HL-60 (cell line): ENCODE measurements around the gene ADPRHL1.
"Not testable (repeated sequence)": the region's sequence is repeated elsewhere in the genome, so short reads cannot be mapped to it uniquely, and the experiment has no call there.

Experiments used
- DNase-seq, 2 experiments: peaks; one replicate each; pipeline ENCODE4 v3.0.0-alpha.2; 2010 to 2020; ENCODE audit warnings: low read depth in 1 of 2, low spot score in 1 of 2
- H3K27ac ChIP-seq: fragments of 250-450 bp; sonication (Bioruptor Pico); replicated peaks from 2 replicates; pipeline ENCODE4 v1.5.1; 2020; ENCODE audit warnings: mild to moderate bottlenecking, moderate library complexity
- H3K27me3 ChIP-seq: fragments of 250-450 bp; sonication (Bioruptor Pico); 2 replicates; pipeline ENCODE4 v1.5.1; 2021; ENCODE audit warnings: mild to moderate bottlenecking, moderate library complexity; ENCODE audit not compliant: insufficient read depth, poor library complexity, severe bottlenecking
- H3K4me3 ChIP-seq: replicated peaks from 2 replicates; pipeline ENCODE4 v1.5.1; 2011; ENCODE audit warnings: mild to moderate bottlenecking, control low read depth, low read length; ENCODE audit not compliant: insufficient read depth
- GABPA ChIP-seq: IDR thresholded peaks from 2 replicates; pipeline ENCODE4 v1.6.1; 2012; ENCODE audit warnings: low read depth
- POLR2AphosphoS5 ChIP-seq: IDR thresholded peaks from 2 replicates; pipeline ENCODE4 v1.6.1; 2012; ENCODE audit warnings: low read depth
- SPI1 ChIP-seq: IDR thresholded peaks from 2 replicates; pipeline ENCODE4 v1.6.1; 2012; ENCODE audit warnings: low read depth, mild to moderate bottlenecking, borderline replicate concordance
- TF ChIP-seq, protein P1 (sequence below): IDR thresholded peaks from 2 replicates; pipeline ENCODE4 v1.6.1; 2012; ENCODE audit warnings: low read depth; ENCODE audit not compliant: insufficient replicate concordance
- TF ChIP-seq, protein P2 (sequence below): IDR thresholded peaks from one replicate; pipeline ENCODE4 v1.5.1; 2011; ENCODE audit warnings: low read length, control low read depth, inconsistent platforms; ENCODE audit not compliant: insufficient read depth

Gene ADPRHL1

DNA sequence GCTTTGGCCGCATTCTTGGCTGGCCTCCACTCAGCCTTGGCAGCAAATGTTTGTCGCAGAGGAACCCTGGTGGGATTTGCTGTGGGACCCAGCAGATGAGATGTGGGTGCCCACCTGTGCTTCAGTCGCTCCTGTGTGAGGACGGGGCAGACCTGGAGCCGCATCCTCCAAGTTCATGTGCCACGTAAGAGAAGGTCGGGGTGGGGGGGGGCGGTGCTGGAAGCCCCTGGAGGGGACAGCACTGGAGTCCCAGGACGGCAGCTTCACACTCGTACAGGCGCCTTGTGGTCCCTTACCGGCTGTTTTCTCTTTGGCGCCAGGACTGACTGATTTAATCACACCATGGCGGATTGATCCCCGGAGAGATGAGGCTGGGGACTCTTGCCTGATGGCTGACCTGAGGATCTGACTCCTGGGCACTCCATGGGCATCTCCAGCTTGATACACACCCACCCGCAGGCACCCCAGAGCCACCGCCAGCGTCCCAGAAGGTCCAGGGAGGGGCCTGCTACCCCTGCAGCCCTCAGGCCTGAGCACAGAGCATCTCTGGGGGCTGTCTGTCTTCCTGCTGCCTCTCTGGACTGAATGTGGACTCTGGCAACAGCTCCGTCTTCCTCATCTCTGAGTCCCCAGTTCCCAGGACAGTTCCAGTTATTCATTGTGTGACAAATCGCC, 79.3 kb downstream of the ADPRHL1 start:
- Histone ChIP-seq H3K27me3 (no peaks in the 10 kb centered on the region), H3K4me3 (no peak overlapping the region), H3K27ac (no peak overlapping the region)
- TF ChIP-seq SPI1 (no peak), GABPA (no peak), POLR2AphosphoS5 (no peak)
- TF ChIP-seq, protein P1, sequence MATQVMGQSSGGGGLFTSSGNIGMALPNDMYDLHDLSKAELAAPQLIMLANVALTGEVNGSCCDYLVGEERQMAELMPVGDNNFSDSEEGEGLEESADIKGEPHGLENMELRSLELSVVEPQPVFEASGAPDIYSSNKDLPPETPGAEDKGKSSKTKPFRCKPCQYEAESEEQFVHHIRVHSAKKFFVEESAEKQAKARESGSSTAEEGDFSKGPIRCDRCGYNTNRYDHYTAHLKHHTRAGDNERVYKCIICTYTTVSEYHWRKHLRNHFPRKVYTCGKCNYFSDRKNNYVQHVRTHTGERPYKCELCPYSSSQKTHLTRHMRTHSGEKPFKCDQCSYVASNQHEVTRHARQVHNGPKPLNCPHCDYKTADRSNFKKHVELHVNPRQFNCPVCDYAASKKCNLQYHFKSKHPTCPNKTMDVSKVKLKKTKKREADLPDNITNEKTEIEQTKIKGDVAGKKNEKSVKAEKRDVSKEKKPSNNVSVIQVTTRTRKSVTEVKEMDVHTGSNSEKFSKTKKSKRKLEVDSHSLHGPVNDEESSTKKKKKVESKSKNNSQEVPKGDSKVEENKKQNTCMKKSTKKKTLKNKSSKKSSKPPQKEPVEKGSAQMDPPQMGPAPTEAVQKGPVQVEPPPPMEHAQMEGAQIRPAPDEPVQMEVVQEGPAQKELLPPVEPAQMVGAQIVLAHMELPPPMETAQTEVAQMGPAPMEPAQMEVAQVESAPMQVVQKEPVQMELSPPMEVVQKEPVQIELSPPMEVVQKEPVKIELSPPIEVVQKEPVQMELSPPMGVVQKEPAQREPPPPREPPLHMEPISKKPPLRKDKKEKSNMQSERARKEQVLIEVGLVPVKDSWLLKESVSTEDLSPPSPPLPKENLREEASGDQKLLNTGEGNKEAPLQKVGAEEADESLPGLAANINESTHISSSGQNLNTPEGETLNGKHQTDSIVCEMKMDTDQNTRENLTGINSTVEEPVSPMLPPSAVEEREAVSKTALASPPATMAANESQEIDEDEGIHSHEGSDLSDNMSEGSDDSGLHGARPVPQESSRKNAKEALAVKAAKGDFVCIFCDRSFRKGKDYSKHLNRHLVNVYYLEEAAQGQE = no peak
- DNase-seq = no peak

DNA sequence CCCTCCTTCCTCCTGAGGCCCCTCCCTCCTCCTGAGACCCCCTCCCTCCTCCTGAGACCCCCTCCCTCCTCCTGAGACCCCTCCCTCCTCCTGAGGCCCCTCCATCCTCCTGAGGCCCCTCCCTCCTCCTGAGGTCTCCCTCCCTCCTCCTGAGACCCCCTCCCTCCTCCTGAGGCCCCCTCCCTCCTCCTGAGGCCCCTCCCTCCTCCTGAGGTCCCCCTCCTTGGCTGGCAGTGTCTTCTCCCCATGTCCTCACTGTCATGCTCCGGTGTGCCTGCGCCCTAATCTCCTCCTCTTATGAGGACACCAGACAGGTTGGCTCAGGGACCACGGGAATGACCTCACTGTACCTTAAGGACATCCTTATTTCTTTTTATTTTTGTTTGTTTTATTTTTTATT, 81.6 kb downstream of the ADPRHL1 start:
- not testable (repeated sequence) for DNase-seq, H3K27ac ChIP-seq, H3K27me3 ChIP-seq, H3K4me3 ChIP-seq

DNA sequence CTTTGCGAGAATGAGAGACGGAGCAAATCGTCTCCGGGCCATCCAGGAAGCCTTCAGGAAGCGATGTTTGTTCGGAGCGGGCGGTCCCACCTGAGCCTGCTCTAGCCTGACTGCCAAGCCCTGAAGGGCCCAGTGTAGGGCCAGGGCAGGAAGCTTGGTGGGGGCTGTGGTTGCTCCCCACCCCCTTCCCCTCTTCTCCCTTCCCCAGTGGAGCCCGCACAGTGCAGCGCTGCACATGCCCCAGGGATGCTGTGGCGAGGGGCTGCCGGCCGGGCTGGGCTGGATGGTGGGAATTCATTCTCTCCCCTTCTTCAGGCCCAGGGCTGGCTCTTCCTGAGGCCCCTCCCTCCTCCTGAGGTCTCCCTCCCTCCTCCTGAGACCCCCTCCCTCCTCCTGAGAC, 82.2 kb downstream of the ADPRHL1 start:
- H3K4me3 ChIP-seq = no peak overlapping the region
- no peak for DNase-seq
- TF ChIP-seq, protein P2, sequence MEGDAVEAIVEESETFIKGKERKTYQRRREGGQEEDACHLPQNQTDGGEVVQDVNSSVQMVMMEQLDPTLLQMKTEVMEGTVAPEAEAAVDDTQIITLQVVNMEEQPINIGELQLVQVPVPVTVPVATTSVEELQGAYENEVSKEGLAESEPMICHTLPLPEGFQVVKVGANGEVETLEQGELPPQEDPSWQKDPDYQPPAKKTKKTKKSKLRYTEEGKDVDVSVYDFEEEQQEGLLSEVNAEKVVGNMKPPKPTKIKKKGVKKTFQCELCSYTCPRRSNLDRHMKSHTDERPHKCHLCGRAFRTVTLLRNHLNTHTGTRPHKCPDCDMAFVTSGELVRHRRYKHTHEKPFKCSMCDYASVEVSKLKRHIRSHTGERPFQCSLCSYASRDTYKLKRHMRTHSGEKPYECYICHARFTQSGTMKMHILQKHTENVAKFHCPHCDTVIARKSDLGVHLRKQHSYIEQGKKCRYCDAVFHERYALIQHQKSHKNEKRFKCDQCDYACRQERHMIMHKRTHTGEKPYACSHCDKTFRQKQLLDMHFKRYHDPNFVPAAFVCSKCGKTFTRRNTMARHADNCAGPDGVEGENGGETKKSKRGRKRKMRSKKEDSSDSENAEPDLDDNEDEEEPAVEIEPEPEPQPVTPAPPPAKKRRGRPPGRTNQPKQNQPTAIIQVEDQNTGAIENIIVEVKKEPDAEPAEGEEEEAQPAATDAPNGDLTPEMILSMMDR = no peak
- TF ChIP-seq POLR2AphosphoS5 (no peak), SPI1 (no peak), GABPA (no peak)
- TF ChIP-seq, protein P1 = no peak
- H3K27ac ChIP-seq = no peak overlapping the region
- peaks cover 5% of the 10 kb centered on the region for H3K27me3 ChIP-seq

DNA sequence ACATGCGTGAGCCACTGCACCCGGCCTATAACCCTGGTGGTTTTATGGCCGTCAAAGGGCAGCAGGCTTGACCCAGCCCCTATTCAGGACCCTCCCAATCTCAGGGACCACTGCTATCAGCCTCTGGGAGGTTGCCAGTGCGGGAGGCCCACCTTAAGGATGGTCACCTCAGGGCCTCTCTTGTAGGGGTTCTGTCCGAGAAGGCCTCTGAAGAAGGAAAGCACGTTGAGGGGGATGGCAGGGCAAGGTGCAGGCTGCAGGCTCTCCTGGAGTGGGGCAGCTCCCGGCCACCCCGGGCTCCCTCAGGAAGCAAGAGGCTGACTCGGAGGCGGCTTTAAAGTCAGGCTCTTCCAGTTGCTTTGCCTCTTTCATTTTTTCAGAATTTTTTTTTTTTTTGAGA, 83.4 kb downstream of the ADPRHL1 start:
- Histone ChIP-seq H3K27me3 (peaks cover 11% of the 10 kb centered on the region), H3K27ac (no peak overlapping the region), H3K4me3 (no peak overlapping the region)
- TF ChIP-seq GABPA = no peak
- no peak for TF ChIP-seq POLR2AphosphoS5
- no peak for TF ChIP-seq SPI1
- TF ChIP-seq, protein P2 = no peak
- TF ChIP-seq, protein P1 = no peak
- DNase-seq = no peak
